ENCODE measurements around the gene SOS2. TPM values are rescaled to one million over a fixed set of nuclear protein-coding genes. Genes with fewer than 3 reads are reported as not detected.

Gene SOS2
- 13.8 and 14.9 TPM in 2 replicates for total RNA-seq (2021)
- percentile 70 among the genes with signal in this experiment for Bru-seq, nascent RNA
- percentile 66 among the genes with signal in this experiment for BruChase-seq, experiment 1, labeled RNA remaining after a 2-hour chase
- percentile 61 among the genes with signal in this experiment for BruChase-seq, experiment 2, labeled RNA remaining after a 6-hour chase
- long read RNA-seq, full-length matches to known transcripts: 1 of 7 reads
- long read RNA-seq, partial matches to known transcripts: 4 of 7 reads
- long read RNA-seq, other reads (novel, unspliced or antisense): 2 of 7 reads

DNA sequence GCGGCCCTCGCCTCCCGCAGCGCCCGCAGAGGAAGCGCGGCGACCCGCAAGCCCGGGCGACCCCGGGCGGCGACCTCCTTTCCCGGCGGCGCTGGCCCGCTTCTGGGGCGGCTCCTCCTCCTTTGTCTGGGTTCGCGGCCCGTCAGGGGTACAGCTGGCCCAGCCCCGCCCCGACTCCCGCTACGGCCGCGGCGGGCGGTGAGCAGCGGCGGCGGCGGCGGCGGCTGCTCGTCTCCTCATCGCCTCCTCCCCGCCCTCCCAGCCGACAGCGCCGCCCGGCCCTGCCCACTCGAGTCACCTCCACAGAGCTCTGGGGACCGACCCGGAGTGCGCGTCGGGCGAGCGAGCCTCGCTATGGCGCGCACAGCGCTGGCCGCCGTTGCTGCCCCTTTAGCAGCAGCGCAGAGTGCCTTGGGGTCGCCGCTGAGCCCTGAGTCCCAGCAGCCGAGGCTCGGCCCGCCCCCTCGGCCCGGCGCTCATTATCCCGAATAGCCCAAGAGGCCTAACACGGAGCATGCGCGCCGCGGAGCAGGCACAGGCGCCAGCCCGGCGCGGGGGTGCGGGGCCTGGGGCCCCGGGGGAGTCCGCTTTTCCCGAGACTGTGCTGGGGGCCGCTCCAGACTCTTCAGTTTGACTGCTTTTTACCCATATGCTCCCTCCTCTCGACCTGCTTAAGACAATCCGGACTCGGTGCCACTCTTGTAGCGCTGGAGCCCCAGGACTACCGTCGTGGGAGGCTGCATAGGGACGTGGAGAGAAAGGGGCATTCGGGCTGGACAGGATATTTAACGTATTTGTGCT, at the start of gene SOS2:
Gene SOS2 (minus strand): TSS at position 104 of the 801 bp plus-strand sequence. CDS start 295 bp downstream, outside the sequence.
- POLR2A ChIA-PET (ENCODE audit: unreplicated experiment): interaction anchor here (0.6 kb wide), 1 partner anchor 15 kb away, joined by 4 read pairs; no protein-coding TSS in a partner anchor
- Histone ChIP-seq H3K9me3 (ENCODE audit: insufficient read depth, low read depth) (no peaks in the 10 kb centered on the region), H3K4me3 (peak within 1 kb of the TSS; percentile 83), H3K27me3 (ENCODE audit: insufficient read depth, low read depth) (no peaks in the 10 kb centered on the region), H3K36me3 (ENCODE audit: low read depth) (no peaks in the 10 kb centered on the region), H3K9me2 (ENCODE audit: insufficient read depth) (no peaks in the 10 kb centered on the region), H3F3A (ENCODE audit: insufficient read depth, low read depth) (0 out of 2 replicates have a peak, but pooled peaks cover 18% of the 10 kb centered on the region), H3K27ac (peak within 1 kb of the TSS; percentile 62), H3K79me2 (ENCODE audit: low read depth) (peaks cover 34% of the 10 kb centered on the region), H2AFZ (peak within 1 kb of the TSS; percentile 98), H4K20me1 (ENCODE audit: insufficient read depth) (no peaks in the 10 kb centered on the region), H3K4me2 (peak within 1 kb of the TSS; percentile 96), H3K4me1 (replicated peaks; ENCODE audit: insufficient read depth) (peaks cover 22% of the 10 kb centered on the region)
- BruUV-seq (replicated peaks): no TSS peak
- TF ChIP-seq, protein P1, sequence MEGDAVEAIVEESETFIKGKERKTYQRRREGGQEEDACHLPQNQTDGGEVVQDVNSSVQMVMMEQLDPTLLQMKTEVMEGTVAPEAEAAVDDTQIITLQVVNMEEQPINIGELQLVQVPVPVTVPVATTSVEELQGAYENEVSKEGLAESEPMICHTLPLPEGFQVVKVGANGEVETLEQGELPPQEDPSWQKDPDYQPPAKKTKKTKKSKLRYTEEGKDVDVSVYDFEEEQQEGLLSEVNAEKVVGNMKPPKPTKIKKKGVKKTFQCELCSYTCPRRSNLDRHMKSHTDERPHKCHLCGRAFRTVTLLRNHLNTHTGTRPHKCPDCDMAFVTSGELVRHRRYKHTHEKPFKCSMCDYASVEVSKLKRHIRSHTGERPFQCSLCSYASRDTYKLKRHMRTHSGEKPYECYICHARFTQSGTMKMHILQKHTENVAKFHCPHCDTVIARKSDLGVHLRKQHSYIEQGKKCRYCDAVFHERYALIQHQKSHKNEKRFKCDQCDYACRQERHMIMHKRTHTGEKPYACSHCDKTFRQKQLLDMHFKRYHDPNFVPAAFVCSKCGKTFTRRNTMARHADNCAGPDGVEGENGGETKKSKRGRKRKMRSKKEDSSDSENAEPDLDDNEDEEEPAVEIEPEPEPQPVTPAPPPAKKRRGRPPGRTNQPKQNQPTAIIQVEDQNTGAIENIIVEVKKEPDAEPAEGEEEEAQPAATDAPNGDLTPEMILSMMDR (conservative IDR thresholded peaks at IDR 0.05): no peak
- TF ChIP-seq EZH2 (IDR thresholded peaks at IDR 0.05; ENCODE audit: low read depth): no peak
- intact Hi-C loops (cut with micrococcal nuclease; ENCODE audit: unreplicated experiment): loop anchor here (5.0 kb wide), 1 partner anchor 114 kb away; the partner anchor contains the start of gene VCPKMT
- CTCF ChIA-PET: no interaction called here
- DNase-seq: peak; percentile 58 to 82

DNA sequence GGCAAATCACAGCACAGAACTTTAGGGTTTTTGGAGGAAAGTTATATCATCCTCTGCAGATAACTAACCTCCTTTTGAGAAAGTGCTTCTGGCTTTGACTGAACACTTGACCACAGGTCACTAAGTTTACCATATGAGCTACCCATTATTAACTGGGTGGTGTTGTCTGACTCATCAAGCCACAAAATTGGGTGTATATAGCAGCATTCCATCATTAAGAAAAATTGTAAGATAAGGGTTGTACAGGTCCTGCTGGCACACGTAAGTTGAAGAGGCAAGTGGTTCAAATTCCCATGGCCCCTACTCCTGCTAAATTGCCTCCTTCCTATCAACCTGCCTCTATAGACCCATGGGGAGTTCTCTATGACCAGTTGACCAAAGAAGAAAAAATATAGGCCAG, 41.1 kb upstream of the SOS2 start:
- TF ChIP-seq, protein P1 (conservative IDR thresholded peaks at IDR 0.05): no peak
- TF ChIP-seq EZH2 (IDR thresholded peaks at IDR 0.05; ENCODE audit: low read depth): no peak
- Histone ChIP-seq H3K4me2 (no peak overlapping the region), H3K79me2 (ENCODE audit: low read depth) (no peaks in the 10 kb centered on the region), H3K4me1 (replicated peaks; ENCODE audit: insufficient read depth) (no peaks in the 10 kb centered on the region), H3K27ac (no peak overlapping the region), H3K9me3 (ENCODE audit: insufficient read depth, low read depth) (no peaks in the 10 kb centered on the region), H4K20me1 (ENCODE audit: insufficient read depth) (no peaks in the 10 kb centered on the region), H3K4me3 (no peak overlapping the region), H3K27me3 (ENCODE audit: insufficient read depth, low read depth) (no peaks in the 10 kb centered on the region), H3K36me3 (ENCODE audit: low read depth) (no peaks in the 10 kb centered on the region), H3F3A (ENCODE audit: insufficient read depth, low read depth) (no peaks in the 10 kb centered on the region; the same call in 1 of the 2 replicates), H3K9me2 (ENCODE audit: insufficient read depth) (no peaks in the 10 kb centered on the region), H2AFZ (no peak overlapping the region)
- intact Hi-C loops (cut with micrococcal nuclease; ENCODE audit: unreplicated experiment): no loop called here
- CTCF ChIA-PET: no interaction called here
- no TSS peak for BruUV-seq (replicated peaks)
- no peak for DNase-seq
- POLR2A ChIA-PET (ENCODE audit: unreplicated experiment): no interaction called here

DNA sequence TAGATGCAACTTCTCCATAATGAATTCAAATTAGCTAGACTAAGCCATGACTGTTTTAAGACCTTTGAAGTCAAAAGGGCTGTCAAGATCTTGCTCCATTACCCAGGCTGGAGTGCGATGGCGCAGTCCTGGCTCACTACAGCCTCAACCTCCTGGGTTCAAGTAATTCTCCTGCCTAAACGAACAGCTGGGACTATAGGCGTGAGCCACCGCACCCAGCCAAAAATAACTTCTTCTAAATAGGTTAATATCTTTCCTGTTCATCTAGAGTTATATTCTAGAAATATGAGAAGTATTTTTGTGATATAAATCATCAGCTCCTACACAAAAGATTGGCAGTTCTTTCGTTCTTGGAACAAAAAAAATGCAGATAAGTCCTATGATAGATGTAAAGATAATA, 39.6 kb upstream of the SOS2 start:
- ChIA-PET CTCF (no interaction called here), POLR2A (ENCODE audit: unreplicated experiment) (no interaction called here)
- Histone ChIP-seq H3K27ac (no peak overlapping the region), H3K27me3 (ENCODE audit: insufficient read depth, low read depth) (no peaks in the 10 kb centered on the region), H3K9me2 (ENCODE audit: insufficient read depth) (no peaks in the 10 kb centered on the region), H4K20me1 (ENCODE audit: insufficient read depth) (no peaks in the 10 kb centered on the region), H3K4me2 (no peak overlapping the region), H3K79me2 (ENCODE audit: low read depth) (no peaks in the 10 kb centered on the region), H3K4me1 (replicated peaks; ENCODE audit: insufficient read depth) (no peaks in the 10 kb centered on the region), H3F3A (ENCODE audit: insufficient read depth, low read depth) (no peaks in the 10 kb centered on the region; the same call in 1 of the 2 replicates), H3K9me3 (ENCODE audit: insufficient read depth, low read depth) (no peaks in the 10 kb centered on the region), H3K36me3 (ENCODE audit: low read depth) (no peaks in the 10 kb centered on the region), H2AFZ (no peak overlapping the region), H3K4me3 (no peak overlapping the region)
- no peak for DNase-seq
- no TSS peak for BruUV-seq (replicated peaks)
- no peak for TF ChIP-seq EZH2 (IDR thresholded peaks at IDR 0.05; ENCODE audit: low read depth)
- TF ChIP-seq, protein P1 (conservative IDR thresholded peaks at IDR 0.05): no peak
- intact Hi-C loops (cut with micrococcal nuclease; ENCODE audit: unreplicated experiment): no loop called here

All from PC-9 (cell line).